Colon (tissue), 2 donors: ENCODE results near the gene GPR78.

Experiments used
- FAIRE-seq: peaks from 2 replicates; lab custom pipeline; 2012; peaks lifted over from hg19 to GRCh38; lab: Jason Lieb, UNC
- donor health status: control.
- donor health status: control.

Gene GPR78

GRCh38 chr4:8600266-8600665 is 20.1 kb downstream of the GPR78 start:
- FAIRE-seq: no peak

GRCh38 chr4:8600686-8601085 is 20.5 kb downstream of the GPR78 start:
- no peak for FAIRE-seq

- FAIRE-seq: no peak
These were observed 20.9 kb downstream of the GPR78 start for GRCh38 chr4:8601086-8601485.

GRCh38 chr4:8601556-8601955 is 21.4 kb downstream of the GPR78 start:
- FAIRE-seq: no peak

- FAIRE-seq: no peak
These were observed 22.7 kb downstream of the GPR78 start for GRCh38 chr4:8602686-8603430.

GRCh38 chr4:8603931-8604330 is 23.7 kb downstream of the GPR78 start:
- no peak for FAIRE-seq

- no peak for FAIRE-seq
These were observed 25.1 kb downstream of the GPR78 start for GRCh38 chr4:8605289-8605688.

GRCh38 chr4:8606476-8606875 is 26.3 kb downstream of the GPR78 start:
- no peak for FAIRE-seq

- no peak for FAIRE-seq
These were observed 26.8 kb downstream of the GPR78 start for GRCh38 chr4:8606966-8607365.

GRCh38 chr4:8607603-8608481 is 27.6 kb downstream of the GPR78 start:
- FAIRE-seq: no peak

- FAIRE-seq: no peak
These were observed 28.7 kb downstream of the GPR78 start for GRCh38 chr4:8608714-8609391.

- no peak for FAIRE-seq
These were observed 29.2 kb downstream of the GPR78 start for GRCh38 chr4:8609406-8609805.

GRCh38 chr4:8609824-8610350 is 29.7 kb downstream of the GPR78 start:
- no peak for FAIRE-seq

GRCh38 chr4:8610858-8611616 is 30.8 kb downstream of the GPR78 start:
- FAIRE-seq: no peak

GRCh38 chr4:8612646-8613045 is 32.5 kb downstream of the GPR78 start:
- no peak for FAIRE-seq

GRCh38 chr4:8613421-8614364 is 33.5 kb downstream of the GPR78 start:
- no peak for FAIRE-seq

GRCh38 chr4:8614365-8615193 is 34.4 kb downstream of the GPR78 start:
- FAIRE-seq: no peak

GRCh38 chr4:8615366-8615765 is 35.2 kb downstream of the GPR78 start:
- no peak for FAIRE-seq

- no peak for FAIRE-seq
These were observed 36.0 kb downstream of the GPR78 start for GRCh38 chr4:8615921-8616787.
